A549 (cell line): Measurements from ENCODE around the gene HEYL.

Source experiments
- CEBPB ChIP-seq, 2 experiments: fragments of >200 bp in 1 of 2; sonication (Bioruptor Twin) in 1 of 2; formaldehyde crosslinking in 1 of 2; IDR thresholded peaks; 2 replicates each; pipeline ENCODE4 v1.6.1; 2012 to 2016
- RCOR1 ChIP-seq: fragments of 150-350 bp; IDR thresholded peaks from 2 replicates; pipeline ENCODE4 v1.6.1; 2014; ENCODE audit warnings: antibody characterized with exemption, low read length, low read depth
- ZFP36 ChIP-seq: fragments of 450-650 bp; IDR thresholded peaks from 2 replicates; pipeline ENCODE4 v1.6.1; 2014; ENCODE audit warnings: borderline replicate concordance; ENCODE audit not compliant: partially characterized antibody
- TF ChIP-seq, protein P1 (sequence below): fragments of >200 bp; sonication (Bioruptor Twin); formaldehyde crosslinking; IDR thresholded peaks from 3 replicates; pipeline ENCODE4 v1.5.1; 2016
- TF ChIP-seq, protein P2 (sequence below): fragments of 200-600 bp; sonication (generic); IDR thresholded peaks from 2 replicates; pipeline ENCODE4 v1.6.1; 2016; ENCODE audit warnings: antibody characterized with exemption, mild to moderate bottlenecking, moderate library complexity
- TF ChIP-seq, protein P3 (sequence below): IDR thresholded peaks from 2 replicates; pipeline ENCODE4 v1.6.1; 2012

DNA sequence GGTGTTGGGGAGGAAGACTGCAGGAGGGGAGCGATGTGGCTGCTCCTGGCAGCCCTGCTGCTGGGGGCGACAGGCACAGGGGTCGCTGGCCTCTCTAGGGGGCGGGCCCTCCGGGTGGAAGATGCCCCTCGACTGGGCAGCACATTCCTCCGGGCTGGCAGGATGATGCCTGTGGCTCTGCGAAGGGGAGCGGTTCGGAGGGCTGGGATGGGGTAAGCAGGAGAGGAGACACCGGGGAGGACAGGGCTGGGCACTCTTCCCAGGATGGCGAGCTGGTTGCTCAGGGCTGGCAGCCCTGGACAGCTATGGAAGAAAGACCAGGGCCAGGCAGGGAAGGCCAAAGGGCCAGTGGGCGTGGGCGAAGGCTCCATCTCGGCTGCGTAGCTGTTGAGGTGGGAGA is 12.8 kb downstream of the HEYL start:
- TF ChIP-seq, protein P1, sequence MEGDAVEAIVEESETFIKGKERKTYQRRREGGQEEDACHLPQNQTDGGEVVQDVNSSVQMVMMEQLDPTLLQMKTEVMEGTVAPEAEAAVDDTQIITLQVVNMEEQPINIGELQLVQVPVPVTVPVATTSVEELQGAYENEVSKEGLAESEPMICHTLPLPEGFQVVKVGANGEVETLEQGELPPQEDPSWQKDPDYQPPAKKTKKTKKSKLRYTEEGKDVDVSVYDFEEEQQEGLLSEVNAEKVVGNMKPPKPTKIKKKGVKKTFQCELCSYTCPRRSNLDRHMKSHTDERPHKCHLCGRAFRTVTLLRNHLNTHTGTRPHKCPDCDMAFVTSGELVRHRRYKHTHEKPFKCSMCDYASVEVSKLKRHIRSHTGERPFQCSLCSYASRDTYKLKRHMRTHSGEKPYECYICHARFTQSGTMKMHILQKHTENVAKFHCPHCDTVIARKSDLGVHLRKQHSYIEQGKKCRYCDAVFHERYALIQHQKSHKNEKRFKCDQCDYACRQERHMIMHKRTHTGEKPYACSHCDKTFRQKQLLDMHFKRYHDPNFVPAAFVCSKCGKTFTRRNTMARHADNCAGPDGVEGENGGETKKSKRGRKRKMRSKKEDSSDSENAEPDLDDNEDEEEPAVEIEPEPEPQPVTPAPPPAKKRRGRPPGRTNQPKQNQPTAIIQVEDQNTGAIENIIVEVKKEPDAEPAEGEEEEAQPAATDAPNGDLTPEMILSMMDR, result no peak
- TF ChIP-seq CEBPB (IDR thresholded peaks at IDR 0.05) (no peak), RCOR1 (no peak), ZFP36 (no peak)
- TF ChIP-seq, protein P2, sequence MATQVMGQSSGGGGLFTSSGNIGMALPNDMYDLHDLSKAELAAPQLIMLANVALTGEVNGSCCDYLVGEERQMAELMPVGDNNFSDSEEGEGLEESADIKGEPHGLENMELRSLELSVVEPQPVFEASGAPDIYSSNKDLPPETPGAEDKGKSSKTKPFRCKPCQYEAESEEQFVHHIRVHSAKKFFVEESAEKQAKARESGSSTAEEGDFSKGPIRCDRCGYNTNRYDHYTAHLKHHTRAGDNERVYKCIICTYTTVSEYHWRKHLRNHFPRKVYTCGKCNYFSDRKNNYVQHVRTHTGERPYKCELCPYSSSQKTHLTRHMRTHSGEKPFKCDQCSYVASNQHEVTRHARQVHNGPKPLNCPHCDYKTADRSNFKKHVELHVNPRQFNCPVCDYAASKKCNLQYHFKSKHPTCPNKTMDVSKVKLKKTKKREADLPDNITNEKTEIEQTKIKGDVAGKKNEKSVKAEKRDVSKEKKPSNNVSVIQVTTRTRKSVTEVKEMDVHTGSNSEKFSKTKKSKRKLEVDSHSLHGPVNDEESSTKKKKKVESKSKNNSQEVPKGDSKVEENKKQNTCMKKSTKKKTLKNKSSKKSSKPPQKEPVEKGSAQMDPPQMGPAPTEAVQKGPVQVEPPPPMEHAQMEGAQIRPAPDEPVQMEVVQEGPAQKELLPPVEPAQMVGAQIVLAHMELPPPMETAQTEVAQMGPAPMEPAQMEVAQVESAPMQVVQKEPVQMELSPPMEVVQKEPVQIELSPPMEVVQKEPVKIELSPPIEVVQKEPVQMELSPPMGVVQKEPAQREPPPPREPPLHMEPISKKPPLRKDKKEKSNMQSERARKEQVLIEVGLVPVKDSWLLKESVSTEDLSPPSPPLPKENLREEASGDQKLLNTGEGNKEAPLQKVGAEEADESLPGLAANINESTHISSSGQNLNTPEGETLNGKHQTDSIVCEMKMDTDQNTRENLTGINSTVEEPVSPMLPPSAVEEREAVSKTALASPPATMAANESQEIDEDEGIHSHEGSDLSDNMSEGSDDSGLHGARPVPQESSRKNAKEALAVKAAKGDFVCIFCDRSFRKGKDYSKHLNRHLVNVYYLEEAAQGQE, result no peak
- TF ChIP-seq, protein P3, sequence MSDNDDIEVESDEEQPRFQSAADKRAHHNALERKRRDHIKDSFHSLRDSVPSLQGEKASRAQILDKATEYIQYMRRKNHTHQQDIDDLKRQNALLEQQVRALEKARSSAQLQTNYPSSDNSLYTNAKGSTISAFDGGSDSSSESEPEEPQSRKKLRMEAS, result no peak
